HG03039 (cell line): ENCODE data around the gene ASCC1.

Source experiments
- ATAC-seq: cut with Tn5 transposase; IDR thresholded peaks from one replicate; pipeline ENCODE4 v1.9.1; 2021; ENCODE audit warnings: mild to moderate bottlenecking, moderate library complexity; ENCODE audit not compliant: unreplicated experiment

Gene ASCC1

DNA sequence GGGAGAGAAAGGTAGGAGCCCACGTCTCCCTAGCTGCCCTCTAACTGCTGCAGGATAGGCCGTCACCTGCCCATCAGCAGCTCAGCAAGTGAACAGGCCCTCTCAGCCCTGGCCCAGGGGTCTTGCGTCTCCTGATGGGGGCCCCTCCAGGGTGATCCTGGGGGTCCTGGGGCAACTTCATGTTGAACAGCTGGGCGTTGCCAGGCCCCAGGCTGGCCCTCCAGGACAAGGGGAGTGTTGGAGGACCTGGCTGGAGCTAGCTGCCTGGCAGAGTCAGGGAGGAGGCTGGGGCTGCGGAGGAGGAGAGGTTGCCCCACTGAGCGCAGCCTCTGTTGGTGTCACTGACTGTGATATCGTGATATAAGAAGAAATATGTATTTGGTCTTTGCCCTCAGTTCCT, 162.4 kb downstream of the ASCC1 start:
- ATAC-seq, result no peak

DNA sequence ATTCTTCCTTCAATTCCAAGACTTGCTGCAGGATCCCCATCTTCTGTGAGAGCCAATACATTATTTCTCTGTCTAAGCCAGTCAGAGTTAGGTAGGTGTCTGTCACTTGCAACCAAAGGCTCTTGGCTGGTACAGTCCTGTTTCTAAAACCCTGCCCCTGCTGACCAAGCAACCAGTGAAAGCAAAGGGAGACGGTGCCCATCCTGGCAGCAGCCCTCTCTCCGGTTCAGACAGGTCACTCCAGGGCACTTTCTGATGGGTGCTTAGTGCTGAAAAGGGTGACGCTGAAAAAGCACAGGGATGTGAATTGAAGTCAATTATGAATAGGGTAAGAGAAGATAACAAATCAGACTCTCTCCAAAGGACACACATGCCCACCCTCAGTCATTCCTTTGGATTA, 165.2 kb downstream of the ASCC1 start:
- ATAC-seq, result no peak

DNA sequence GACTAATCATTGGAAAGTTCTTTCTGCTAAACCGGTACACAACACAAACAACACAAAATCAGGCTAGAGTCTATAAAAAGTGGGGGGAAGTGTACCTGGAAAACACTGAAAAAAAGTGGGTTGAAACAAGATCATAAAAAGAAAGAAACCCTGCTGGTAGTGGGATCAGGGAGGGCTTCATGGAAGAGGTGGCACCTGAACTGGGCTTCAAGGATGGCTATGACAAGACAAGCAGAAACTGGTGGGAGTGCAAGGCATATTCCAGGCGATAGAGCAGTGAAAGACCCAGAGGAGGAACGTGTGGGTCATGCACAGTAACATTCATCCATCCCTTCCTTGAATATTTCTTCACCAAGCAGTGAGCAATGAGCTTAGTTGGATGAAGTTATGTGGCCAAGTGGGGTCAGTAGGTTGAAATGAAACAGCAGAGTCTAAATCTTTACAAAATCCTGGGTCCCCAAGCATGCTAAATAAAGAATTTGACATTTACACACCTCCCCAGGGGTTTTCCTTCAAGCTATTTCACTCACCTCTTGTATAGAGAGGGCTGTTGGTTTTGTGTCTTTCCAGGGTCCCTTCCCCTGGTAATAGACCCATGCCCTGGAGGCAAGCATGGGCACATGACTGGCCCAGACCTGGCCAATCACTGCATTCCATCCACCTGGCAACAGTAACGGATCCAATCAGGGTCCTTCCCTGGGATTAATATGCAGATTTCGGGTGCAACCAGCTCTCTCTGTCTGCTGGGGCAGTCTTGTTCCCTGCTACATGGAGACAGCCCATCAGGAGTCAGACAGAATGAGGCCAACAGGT, 165.9 kb downstream of the ASCC1 start:
- ATAC-seq, result no peak

DNA sequence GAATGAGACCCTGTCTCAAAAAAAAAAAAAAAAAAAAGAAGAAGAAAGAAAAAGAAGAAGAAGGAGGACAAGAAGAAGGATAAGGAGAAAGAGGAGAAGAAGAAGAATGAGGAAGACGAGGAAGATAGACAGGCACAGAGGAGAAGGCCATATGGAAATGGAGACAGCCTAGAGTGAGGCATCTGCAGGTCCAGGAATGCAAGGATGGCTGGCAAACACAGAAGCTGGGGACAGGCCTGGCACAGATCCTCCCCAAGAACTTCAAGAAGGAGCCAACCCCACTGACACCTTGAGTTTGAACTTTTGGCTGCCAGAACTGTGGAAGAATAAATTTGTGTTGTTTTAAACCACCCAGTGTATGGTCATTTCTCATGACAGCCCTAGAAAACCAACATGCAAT, 166.6 kb downstream of the ASCC1 start:
- no peak for ATAC-seq

- ATAC-seq, result no peak
These were observed 167.5 kb downstream of the ASCC1 start for GRCh38 chr10:72048450-72049124.
